ENCODE measurements around the gene ZFP69.
"Not testable (repeated sequence)": the region's sequence is repeated elsewhere in the genome, so short reads cannot be mapped to it uniquely, and the experiment has no call there.

- not testable (repeated sequence) for TF ChIP-seq CTCF (IDR thresholded peaks at IDR 0.05 in 4 of 5, conservative IDR thresholded peaks at IDR 0.05 in 1 of 5); POLR2A (IDR thresholded peaks at IDR 0.05)
These were observed 25.6 kb downstream of the ZFP69 start for GRCh38 chr1:40502651-40503050.

Data from gastrocnemius medialis (tissue), 4 donors.